HCT116 (cell line): ENCODE data around the gene CCBE1.

Experiments
- CTCF ChIP-seq, 3 experiments: fragments of 200-600 bp in 1 of 3; sonication (generic) in 1 of 3; IDR thresholded peaks in 2 of 3; conservative IDR thresholded peaks in 1 of 3; 2 replicates each; pipeline ENCODE4 v1.5.1; 2012 to 2017; ENCODE audit warnings: low read depth in 2 of 3, low read length in 2 of 3, antibody characterized with exemption in 1 of 3, borderline replicate concordance in 1 of 3, control low read depth in 1 of 3, mild to moderate bottlenecking in 1 of 3, mixed read lengths in 1 of 3, mixed run types in 1 of 3, moderate library complexity in 1 of 3; ENCODE audit not compliant: insufficient read depth in 1 of 3
- FOSL1 ChIP-seq: IDR thresholded peaks from 2 replicates; pipeline ENCODE4 v1.6.1; 2012; ENCODE audit warnings: low read depth
- MAX ChIP-seq: IDR thresholded peaks from 2 replicates; pipeline ENCODE4 v1.6.1; 2012
- POLR2A ChIP-seq: IDR thresholded peaks from 2 replicates; pipeline ENCODE4 v1.7.0; 2011; ENCODE audit warnings: borderline replicate concordance; ENCODE audit not compliant: insufficient read depth, insufficient read length; ENCODE audit errors: extremely low read depth
- POLR2AphosphoS5 ChIP-seq: IDR thresholded peaks from 2 replicates; pipeline ENCODE4 v1.6.1; 2011; ENCODE audit warnings: mild to moderate bottlenecking, low read depth, low read length, moderate library complexity
- SP1 ChIP-seq: IDR thresholded peaks from 2 replicates; pipeline ENCODE4 v1.6.1; 2012; ENCODE audit warnings: low read depth

- TF ChIP-seq CTCF (IDR thresholded peaks at IDR 0.05 in 2 of 3, conservative IDR thresholded peaks at IDR 0.05 in 1 of 3; ENCODE audit: borderline replicate concordance in 1 of 3, insufficient read depth in 1 of 3, low read depth in 2 of 3, low read length in 2 of 3) (no peak), SP1 (no peak), POLR2AphosphoS5 (no peak), POLR2A (no peak), MAX (no peak), FOSL1 (no peak)
Measured at GRCh38 chr18:59699061-59699460, 1.8 kb upstream of the CCBE1 start.
